ENCODE measurements around the gene GGCX.
"Not testable (repeated sequence)": the region's sequence is repeated elsewhere in the genome, so short reads cannot be mapped to it uniquely, and the experiment has no call there.

The GGCX gene

DNA sequence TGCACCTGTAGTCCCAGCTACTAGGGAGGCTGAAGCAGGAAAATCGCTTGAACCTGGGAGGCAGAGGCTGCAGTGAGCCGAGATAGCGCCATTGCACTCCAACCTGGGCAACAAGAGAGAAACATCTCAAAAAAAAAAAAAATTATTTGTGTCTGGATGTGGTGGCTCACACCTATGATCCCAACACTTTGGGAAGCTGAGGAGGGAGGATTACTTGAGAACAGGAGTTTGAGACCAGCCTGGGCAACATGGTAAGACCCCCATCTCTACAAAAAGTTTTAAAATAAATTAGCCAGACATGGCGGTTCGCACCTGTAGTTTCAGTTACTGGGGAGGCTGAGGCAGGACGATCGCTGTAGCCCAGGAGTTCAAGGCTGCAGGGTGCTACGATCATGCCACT, 14.4 kb upstream of the GGCX start:
- DNase-seq (ENCODE audit: low spot score), result no peak

DNA sequence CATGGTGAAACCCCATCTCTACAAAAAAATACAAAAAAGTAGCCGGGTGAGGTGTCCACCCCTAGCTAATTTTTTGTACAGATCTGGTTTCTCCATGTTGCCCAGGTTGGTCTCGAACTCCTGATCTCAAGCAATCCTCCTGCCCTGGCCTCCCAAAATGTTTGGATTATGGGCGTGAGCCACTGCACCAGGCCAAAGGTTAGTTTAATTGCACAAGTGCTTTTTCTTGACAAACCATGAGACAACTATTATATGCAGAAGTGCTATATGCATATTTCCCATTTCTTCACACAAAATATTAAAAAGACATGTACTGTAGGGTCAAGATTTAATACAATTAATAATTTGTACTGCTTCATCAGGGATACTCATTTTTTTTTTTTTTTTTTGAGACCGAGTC, 5.0 kb upstream of the GGCX start:
- DNase-seq (ENCODE audit: low spot score), result no peak

DNA sequence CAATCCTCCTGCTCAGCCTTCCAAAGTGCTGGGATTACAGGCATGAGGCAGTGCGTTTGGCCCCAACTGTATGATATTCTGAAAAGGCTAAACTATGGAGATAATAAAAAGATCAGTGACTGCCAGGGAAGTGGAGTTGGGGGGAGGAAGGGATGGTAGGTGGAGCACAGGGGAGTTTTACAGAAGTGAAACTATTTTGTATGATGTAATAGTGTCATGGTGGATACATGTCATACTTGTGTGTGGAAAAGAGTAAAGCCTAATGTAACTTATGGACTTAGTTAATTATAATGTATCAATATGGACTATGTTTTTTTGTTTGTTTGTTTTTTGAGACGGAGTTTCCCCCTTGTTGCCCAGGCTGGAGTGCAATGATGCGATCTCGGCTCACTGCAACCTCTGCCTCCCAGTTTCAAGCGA, 2.9 kb upstream of the GGCX start:
- no peak for DNase-seq (ENCODE audit: low spot score)

DNA sequence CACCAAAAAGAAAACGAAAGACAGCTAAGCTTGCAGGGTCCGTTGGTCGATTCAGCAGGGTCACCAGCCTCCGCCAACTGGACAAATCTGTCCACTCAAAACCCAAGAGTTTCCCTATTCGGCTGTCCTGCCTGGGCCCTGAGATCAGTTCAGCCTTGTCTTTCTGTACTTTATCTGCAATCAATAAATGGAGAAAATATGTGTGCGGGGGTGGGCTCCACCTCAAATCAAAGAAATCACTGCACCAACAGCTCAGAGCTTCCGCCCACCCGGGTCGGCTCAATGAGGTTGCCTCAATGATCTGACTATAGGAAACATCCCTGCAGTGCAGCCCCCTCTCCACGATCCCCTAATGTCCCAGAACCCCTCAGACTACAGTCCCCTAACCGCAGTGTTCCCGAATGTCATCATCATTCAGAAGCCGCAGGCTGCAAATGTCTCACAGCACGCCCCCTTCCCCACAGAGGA, 447 bp downstream of the GGCX start:
- DNase-seq (ENCODE audit: low spot score), result no peak

DNA sequence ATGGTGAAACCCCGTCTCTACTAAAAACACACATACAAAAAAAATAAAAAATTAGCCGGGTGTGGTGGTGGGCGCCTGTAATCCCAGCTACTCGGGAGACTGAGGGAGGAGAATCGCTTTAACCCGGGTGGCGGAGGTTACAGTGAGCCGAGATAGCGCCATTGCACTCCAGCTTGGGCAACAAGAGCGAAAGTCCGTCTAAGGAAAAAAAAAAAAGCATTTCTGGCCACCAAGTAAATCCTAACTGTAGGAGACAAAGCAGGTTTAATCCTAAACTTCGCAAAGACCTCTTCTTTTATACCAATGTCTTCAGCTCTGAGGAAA, 928 bp downstream of the GGCX start:
- not testable (repeated sequence) for DNase-seq (ENCODE audit: low spot score)

DNA sequence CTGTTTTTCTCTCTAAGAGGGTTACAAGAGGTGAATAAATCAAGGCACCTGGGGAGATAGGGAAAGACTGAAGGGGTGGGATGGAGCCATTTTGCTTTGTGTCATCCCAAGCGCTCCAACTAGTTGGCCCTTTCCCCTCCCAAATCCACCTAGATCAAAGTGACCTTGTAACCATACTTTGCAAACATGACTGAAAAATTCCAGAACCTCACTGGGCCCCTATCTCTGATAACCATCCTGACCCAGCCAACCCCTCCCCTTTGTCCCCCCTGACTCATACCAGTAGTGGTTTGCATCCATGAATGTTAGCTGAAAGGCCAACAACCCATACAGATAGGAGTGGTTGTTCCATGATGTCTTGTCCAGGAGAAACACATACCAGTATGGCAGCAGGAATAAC, 3.1 kb downstream of the GGCX start:
- no peak for DNase-seq (ENCODE audit: low spot score)

DNA sequence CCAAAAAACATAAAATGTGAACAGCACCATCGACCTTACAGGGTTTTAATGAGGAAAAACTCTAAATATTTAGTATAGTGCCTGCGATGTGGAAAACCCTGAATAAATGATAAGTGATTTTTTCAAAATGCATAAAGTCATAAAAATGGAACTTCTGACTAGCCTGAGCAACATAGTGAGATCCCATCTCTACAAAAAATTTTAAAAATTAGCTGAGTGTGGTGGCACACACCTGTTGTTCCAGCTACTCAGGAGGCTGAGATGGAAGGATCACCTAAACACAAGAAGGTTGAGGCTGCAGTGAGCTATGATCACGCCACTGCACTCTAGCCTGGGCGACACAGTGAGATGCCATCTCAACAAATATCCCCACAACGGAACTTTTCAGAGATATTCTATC, 4.2 kb downstream of the GGCX start:
- no peak for DNase-seq (ENCODE audit: low spot score)

DNA sequence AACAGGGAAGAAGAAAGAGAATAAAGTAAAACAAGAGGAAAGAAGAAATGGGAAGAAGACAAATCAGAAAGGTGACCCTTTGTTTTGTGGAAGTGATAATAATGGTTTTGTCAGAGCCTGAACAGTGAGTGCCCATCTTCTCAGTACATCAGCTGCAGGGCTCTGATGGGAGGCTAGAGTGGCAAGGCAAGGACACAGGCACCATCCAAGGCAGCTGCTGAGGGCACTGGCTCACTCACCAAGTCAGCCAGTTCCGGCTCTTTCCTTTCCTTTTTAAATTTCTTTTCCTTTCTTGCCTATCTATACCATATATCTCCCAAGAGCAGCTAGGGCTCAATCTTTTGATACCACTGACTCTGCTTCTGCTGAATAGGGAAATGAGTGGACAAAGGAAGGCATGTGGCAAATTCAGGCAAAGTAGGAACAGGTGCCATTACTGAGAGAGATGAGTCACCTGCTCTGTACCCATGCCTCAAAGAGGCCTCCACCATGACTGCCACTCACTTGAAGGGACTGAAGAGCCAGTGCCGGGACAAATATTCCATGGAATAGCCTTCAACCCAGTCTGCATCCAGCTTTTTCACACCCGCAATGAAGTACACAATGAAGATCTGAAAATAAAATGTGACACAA, 6.2 kb downstream of the GGCX start:
- DNase-seq (ENCODE audit: low spot score), result no peak

DNA sequence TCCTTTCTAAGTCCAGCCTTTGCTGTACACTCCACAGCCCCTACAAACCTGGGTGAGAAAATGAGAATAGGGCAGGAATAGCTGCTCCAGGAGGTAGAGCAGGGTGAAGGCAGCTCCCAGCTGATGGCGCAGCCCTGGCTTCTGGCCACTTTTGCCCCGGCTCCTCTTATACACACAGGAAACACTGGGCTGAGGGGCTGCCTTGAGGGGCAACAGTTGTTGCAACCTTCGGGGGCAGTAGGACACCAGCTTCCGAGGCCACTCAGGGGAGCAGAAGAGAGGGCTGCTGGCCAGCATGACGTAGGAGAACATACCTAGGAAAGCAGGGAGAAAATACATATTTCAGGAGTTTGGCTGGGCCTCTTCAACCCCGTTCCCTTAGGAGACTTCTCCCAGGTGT, 8.1 kb downstream of the GGCX start:
- DNase-seq (ENCODE audit: low spot score), result no peak

DNA sequence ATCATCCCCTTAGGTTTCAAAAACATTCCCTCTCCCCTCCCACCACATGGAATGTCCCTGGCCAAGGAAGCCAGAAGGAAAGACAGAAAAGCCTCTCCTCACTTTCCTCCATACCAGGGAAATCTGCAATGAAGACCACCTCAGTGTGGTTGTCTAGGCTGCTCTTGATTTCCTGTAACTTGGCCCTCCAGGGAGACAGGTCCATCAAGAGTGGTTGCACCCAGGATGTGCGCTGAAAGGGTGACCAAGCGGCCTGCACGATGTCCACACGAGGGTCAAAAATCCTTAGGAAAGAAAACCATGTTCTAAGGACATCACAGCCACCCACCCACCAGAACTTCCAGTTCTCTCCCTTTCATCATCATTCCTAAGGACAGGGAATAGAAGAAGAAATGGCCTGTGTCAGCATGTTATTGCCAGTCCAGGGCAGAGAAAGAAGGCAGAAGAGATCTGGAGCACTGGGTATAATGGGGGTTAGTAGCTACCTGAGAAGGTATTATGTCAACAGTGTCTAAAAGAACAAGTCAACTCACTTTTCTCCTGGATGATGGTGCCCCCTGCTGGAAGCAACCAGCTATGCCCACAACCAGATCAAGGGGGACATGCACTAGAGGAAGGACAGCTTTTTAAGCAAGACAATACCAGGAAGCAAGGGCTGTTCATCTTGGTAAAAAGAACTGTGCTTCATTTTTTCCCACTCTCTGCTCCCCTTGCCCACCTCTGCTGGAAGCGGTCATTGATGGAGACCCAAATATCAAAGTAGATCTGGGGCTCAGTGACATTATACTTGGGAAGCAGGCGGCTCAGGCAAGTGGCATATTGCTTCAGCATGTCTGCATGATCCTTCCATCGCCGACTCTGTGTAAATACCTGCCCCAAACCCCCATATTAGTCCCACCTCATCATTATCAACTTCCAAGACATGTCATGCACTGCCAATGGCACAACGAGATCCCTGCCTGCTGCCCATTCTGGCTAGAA, 9.3 kb downstream of the GGCX start:
- DNase-seq (ENCODE audit: low spot score), result peak; percentile 88

DNA sequence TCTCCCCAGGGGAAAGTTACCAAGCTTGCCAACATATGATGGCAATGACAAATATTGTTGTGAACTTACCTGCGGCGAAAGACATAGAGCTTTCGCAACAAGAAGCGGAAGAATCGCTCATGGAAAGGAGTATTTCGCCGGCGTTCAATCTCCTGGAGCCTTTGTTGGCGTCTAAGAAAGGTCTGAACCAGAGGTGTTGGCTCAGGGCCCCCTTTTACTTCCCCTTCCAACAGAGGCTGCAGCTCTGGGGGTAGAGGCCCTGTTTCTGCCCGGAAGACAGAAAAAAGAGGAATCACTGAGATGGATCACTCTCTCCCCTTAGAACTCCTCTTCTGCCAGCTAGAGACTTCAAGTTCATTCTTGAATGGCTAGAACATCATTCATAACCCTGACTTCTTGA, 10.8 kb downstream of the GGCX start:
- no peak for DNase-seq (ENCODE audit: low spot score)

DNA sequence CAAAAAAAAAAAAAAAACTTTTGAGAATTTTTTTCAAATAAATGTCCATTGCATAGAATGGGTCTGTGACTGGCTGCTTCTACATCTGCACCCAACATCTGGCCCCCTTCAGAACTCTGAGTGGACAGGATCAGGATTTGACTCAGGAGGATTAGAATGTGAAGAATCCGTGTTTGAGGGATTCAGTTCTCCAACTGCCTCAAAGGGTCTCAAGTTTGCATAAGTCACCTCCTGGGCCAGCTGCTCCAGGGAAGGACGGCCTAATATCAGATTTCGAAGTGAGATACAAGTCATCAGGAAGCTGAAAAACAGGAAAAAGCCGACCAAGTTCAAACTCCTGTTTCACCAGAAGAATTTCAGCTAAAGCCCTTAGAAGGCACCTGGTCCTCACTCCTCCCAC, 11.5 kb downstream of the GGCX start:
- no peak for DNase-seq (ENCODE audit: low spot score)

DNA sequence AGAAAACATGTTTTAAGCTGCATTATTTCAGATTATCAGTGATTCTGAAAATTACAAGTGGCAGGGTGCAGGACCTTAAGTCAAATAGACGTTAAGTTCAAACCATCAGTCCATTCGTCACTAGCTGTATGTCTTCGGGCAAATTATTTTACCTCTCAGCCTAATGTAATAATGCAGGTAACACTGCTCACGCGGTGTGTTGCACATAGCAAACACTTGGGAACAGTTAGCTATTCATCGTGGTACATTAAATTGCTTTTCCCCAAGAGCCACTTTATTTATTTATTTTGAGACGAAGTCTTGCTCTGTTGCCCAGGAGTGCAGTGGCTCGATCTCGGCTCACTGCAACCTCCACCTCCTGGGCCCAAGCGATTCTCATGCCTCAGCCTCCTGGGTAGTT, 12.2 kb downstream of the GGCX start:
- DNase-seq (ENCODE audit: low spot score), result no peak

DNA sequence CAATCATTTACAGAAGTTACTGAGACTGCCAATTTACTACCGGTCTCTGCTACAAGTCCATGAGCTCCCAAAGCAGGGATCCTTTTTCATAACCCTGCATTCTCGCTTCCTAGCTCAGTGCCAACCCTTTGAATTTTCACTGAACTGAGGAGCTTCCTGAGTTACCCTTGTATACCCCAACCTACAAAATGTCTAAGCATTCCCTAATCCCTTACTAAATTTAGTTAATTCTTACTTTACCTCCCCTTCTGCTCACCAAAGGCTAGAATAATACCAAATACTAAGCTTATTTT, 12.7 kb downstream of the GGCX start:
- DNase-seq (ENCODE audit: low spot score), result no peak

DNA sequence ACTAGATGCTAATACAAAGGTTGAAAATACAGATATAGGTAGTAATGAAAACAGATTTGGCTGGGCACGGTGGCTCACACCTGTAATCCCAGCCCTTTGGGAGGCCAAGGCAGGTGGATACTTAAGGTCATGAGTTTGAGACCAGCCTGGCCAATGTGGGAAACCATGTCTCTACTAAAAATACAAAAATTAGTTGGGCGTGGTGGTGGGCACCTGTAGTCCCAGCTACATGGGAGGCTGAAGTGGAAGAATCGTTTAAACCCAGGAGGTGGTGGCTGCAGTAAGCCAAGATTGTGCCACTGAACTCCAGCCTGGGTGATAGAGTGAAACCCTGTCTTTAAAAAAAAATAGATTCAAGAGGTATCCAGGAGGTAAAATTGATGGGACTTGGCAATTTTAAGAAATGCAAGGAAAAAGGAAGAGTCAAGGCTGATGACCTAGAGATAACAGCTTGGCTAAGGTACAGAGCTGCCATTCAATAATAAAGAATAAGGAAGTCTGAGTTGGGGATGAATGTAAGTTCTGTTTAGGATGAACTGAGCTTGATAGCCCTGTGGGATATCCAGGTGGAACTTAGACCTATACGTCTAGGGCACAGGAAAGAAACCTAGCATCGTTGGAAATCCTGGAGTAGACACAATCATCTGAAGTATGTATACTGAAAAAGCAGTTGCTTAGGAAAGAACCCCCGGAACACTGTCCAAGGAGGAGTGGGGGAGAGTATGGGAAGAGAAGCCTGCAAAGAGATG, 13.3 kb downstream of the GGCX start:
- no peak for DNase-seq (ENCODE audit: low spot score)

DNA sequence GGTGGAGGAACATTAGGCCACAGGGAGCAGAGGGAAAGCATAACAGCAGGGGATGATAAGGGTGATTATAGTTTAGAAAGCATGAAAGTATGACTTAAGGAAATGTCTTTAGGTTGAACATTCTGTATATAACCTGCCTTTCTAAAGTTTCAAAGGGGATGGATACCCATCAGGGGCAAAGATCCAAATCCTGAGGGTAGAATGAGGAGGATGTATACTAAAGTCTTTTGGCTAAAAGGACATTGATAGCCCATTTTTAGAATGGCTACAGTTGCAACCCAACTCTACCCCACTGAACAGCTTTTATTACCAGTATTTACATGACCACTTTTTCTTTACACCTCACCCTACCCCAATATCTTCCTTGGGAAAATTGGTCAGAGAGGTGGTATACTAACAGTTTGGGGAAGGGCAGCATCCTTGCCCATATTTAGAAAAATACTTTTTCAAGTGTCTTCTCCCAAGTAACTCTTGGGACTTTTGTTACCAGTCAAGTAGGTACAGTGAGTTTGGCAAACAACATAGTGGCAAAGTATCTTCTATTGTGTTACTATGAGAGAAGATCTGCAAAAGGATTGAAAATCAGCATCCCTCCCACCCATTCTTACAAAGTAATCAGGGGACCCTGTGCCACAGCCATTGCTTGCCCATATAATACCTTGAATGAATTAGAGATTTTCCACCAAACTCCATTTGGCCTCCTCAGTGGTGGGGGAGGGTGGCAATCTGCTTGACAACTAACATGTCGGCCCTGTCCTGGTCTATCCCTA, 14.0 kb downstream of the GGCX start:
- DNase-seq (ENCODE audit: low spot score), result no peak

DNA sequence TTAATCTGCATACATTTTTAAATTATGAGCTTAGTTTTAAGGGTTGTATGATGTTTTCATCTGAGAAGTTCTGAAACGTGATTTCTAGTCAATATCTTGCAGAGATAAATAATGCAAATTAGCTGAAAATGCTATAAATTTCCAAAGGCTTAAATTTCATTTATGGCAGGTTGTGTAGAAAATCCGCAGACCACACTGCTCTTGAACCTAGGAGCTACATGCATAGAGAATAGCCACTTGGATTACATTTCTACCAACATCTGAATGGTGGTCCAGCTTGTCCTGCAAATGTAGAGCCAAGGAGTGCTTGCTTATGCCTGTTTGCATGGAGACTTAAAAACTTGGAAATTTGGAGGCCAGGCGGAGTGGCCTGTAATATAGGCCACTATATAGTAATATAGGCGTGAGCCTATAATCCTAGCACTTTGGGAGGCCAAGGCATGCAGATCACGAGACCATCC, 15.5 kb downstream of the GGCX start:
- no peak for DNase-seq (ENCODE audit: low spot score)

DNA sequence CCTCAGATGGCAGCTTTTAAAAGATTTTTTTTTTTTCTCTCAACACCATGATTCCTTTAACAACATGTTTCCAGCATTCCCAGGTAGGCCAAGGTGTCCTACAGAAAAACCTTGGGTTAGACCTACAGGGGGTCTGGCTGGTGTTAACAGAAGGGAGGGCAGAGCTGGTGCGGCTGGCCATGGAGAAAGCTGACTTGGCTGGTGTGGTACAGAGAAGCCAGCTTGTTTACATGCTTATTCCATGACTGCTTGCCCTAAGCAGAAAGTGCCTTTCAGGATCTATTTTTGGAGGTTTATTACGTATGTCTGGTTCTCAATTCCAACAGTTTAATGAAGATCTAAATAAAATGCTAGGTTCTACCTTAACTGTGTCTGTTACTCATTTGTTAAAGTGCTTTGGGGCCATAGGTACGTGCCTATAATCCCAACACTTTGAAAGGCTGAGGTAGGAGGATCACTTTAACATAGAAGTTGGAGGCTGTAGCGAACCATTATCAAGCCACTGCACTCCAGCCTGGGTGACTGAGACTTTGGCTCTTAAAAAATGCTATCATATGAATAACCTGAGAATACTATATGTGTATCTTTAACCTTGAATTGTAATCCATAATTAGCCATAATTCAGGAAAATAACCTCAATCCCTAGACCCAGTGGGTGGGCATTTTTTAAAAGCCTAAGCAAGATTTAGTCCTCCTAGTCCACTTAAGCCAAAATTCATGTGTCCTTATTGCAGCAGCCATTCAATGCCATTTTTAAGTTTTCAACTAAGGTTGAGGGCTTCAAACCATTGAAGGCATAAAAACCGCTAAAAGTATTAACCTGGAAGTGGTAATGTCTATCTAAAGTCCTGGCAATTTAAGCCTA, 16.1 kb downstream of the GGCX start:
- not testable (repeated sequence) for DNase-seq (ENCODE audit: low spot score)

DNA sequence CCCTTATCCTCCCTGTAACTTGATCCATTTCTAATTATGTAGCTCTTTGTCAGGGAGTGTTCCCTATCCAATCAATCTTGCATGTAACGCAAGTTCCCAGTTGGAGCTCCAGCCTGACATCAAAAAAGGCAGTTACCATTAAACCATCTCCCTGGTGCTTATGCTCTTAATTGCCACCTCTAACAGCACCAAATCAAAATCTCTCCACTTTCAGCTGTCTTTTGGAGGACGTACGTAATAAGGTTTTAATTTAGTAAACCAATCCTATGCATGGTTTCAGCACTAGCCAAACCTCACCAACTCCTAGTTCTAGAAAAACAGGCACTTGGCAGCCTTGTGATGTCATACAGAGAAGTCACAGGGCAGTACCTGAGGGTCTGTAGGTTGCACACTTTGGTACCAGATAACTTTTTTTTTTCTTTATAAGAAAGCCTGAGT, 17.0 kb downstream of the GGCX start:
- not testable (repeated sequence) for DNase-seq (ENCODE audit: low spot score)

DNA sequence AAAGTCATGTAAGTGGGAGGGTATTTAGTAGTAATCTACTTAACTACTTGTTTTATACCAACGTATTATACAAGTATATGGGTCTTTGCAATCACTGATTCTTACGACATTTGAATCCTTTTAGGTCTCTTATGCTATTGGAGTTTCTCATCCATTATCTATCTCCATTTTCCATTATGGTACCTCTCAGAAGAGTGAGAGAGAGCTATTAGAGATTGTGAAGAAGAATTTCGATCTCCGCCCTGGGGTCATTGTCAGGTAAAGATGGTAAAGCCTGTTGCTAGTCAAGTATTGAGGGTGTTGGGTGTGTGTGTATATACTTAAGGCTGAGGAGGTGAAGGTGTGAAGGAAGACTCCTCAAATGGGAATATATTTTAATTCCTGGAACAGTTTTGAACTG, 18.5 kb downstream of the GGCX start:
- DNase-seq (ENCODE audit: low spot score), result no peak
